ENCODE measurements around the gene ALPL. TPM values are rescaled to one million over a fixed set of nuclear protein-coding genes. Genes with fewer than 3 reads are reported as not detected.

The ALPL gene
- polyA plus RNA-seq, 3 donors: not detected

GRCh38 chr1:21587602-21587953, 78.4 kb downstream of the ALPL start:
- Mint-ChIP-seq H3K9me3 (no peaks in the 10 kb centered on the region), H3K4me1 (peaks cover 11% of the 10 kb centered on the region), H3K36me3 (no peaks in the 10 kb centered on the region), H3K4me3 (no peak overlapping the region), H3K27ac (no peak overlapping the region), H3K27me3 (ENCODE audit: low read depth in 3 of 3) (peaks cover 10 to 33% (median 17%) of the 10 kb centered on the region in 3 donors)
- peaks cover 0 to 2% of the 10 kb centered on the region in 2 donors for H3K27me3 ChIP-seq (ENCODE audit: control insufficient read depth in 2 of 2, insufficient read depth in 2 of 2, low read length in 2 of 2)
- no peaks in the 10 kb centered on the region for H3K9me3 ChIP-seq (replicated peaks in 1 of 2; ENCODE audit: control insufficient read depth in 1 of 2, insufficient read depth in 1 of 2, low read length in 2 of 2)
- WGBS (ENCODE audit: insufficient coverage): 100% methylated on average over 4 of the region's 5 CpGs
- H3K4me3 ChIP-seq (replicated peaks in 1 of 3; ENCODE audit: low read depth in 2 of 3, low read length in 3 of 3): no peak overlapping the region
- H4K20me1 ChIP-seq (ENCODE audit: insufficient read depth, low read length): no peaks in the 10 kb centered on the region
- H3K4me1 ChIP-seq (ENCODE audit: control insufficient read depth in 1 of 2, insufficient read depth in 2 of 2, low read length in 2 of 2): peaks cover 3 to 10% of the 10 kb centered on the region in 2 donors
- no peak overlapping the region for H3K9ac ChIP-seq (ENCODE audit: insufficient read depth, low read length, poor library complexity, severe bottlenecking)
- intact Hi-C loops (cut with micrococcal nuclease): no loop called here
- H3K79me2 ChIP-seq (ENCODE audit: insufficient read depth, low read length): no peaks in the 10 kb centered on the region
- TF ChIP-seq CTCF (IDR thresholded peaks at IDR 0.05): no peak
- H2AFZ ChIP-seq (ENCODE audit: insufficient read depth, low read depth, low read length, poor library complexity, severe bottlenecking): no peak overlapping the region
- H3K27ac ChIP-seq (ENCODE audit: low read depth in 1 of 2, low read length in 2 of 2): no peak overlapping the region
- H3K4me2 ChIP-seq (replicated peaks; ENCODE audit: extremely low read depth, low read length, poor library complexity, severe bottlenecking): no peak overlapping the region
- no peaks in the 10 kb centered on the region for H3K36me3 ChIP-seq (replicated peaks in 1 of 2; ENCODE audit: control insufficient read depth in 1 of 2, insufficient read depth in 2 of 2, low read length in 2 of 2)
- no peak for DNase-seq

- no peak overlapping the region for H3K27ac ChIP-seq (ENCODE audit: low read depth in 1 of 2, low read length in 2 of 2)
- H3K4me2 ChIP-seq (replicated peaks; ENCODE audit: extremely low read depth, low read length, poor library complexity, severe bottlenecking): no peak overlapping the region
- WGBS (ENCODE audit: insufficient coverage): 100% methylated on average over 1 of the region's 5 CpGs
- peaks cover 3% of the 10 kb centered on the region for H3K4me1 Mint-ChIP-seq
- no peaks in the 10 kb centered on the region for H3K9me3 Mint-ChIP-seq
- no peaks in the 10 kb centered on the region for H3K4me1 ChIP-seq (ENCODE audit: control insufficient read depth in 1 of 2, insufficient read depth in 2 of 2, low read length in 2 of 2)
- no peak overlapping the region for H3K27ac Mint-ChIP-seq
- no peak overlapping the region for H3K9ac ChIP-seq (ENCODE audit: insufficient read depth, low read length, poor library complexity, severe bottlenecking)
- H2AFZ ChIP-seq (ENCODE audit: insufficient read depth, low read depth, low read length, poor library complexity, severe bottlenecking): no peak overlapping the region
- peaks cover 0 to 2% of the 10 kb centered on the region in 2 donors for H3K27me3 ChIP-seq (ENCODE audit: control insufficient read depth in 2 of 2, insufficient read depth in 2 of 2, low read length in 2 of 2)
- no peaks in the 10 kb centered on the region for H3K36me3 ChIP-seq (replicated peaks in 1 of 2; ENCODE audit: control insufficient read depth in 1 of 2, insufficient read depth in 2 of 2, low read length in 2 of 2)
- H3K79me2 ChIP-seq (ENCODE audit: insufficient read depth, low read length): no peaks in the 10 kb centered on the region
- peaks cover 10 to 32% (median 17%) of the 10 kb centered on the region in 3 donors for H3K27me3 Mint-ChIP-seq (ENCODE audit: low read depth in 3 of 3)
- no peak for DNase-seq
- intact Hi-C loops (cut with micrococcal nuclease): no loop called here
- H3K4me3 Mint-ChIP-seq: no peak overlapping the region
- no peaks in the 10 kb centered on the region for H4K20me1 ChIP-seq (ENCODE audit: insufficient read depth, low read length)
- no peak for TF ChIP-seq CTCF (IDR thresholded peaks at IDR 0.05)
- H3K36me3 Mint-ChIP-seq: no peaks in the 10 kb centered on the region
- no peaks in the 10 kb centered on the region for H3K9me3 ChIP-seq (replicated peaks in 1 of 2; ENCODE audit: control insufficient read depth in 1 of 2, insufficient read depth in 1 of 2, low read length in 2 of 2)
- no peak overlapping the region for H3K4me3 ChIP-seq (replicated peaks in 1 of 3; ENCODE audit: low read depth in 2 of 3, low read length in 3 of 3)
Measured at GRCh38 chr1:21589618-21590017, 80.4 kb downstream of the ALPL start.
